A673 (cell line): ENCODE measurements around the gene SRI. TPM values are rescaled to one million over a fixed set of nuclear protein-coding genes. Genes with fewer than 3 reads are reported as not detected.
"Not testable (repeated sequence)": the region's sequence is repeated elsewhere in the genome, so short reads cannot be mapped to it uniquely, and the experiment has no call there.

ENCODE experiments used
- BruUV-seq: library from RNA; stranded (reverse); fragments of 400-500 nt; replicated peaks from 2 replicates; lab custom pipeline; 2021; lab: Mats Ljungman, UMichigan
- CTCF ChIA-PET: fragments of 300-600 bp; sonication (Branson Sonifier 250); formaldehyde crosslinking; loops from one replicate; lab custom pipeline; 2022; ENCODE audit warnings: antibody characterized with exemption; lab: Charles Lee
- POLR2A ChIA-PET: fragments of 300-600 bp; sonication (Branson Sonifier 250); formaldehyde crosslinking; loops from one replicate; lab custom pipeline; 2022; ENCODE audit warnings: antibody characterized with exemption; ENCODE audit not compliant: low non-redundant PET; lab: Charles Lee
- DNase-seq: peaks from one replicate; pipeline ENCODE4 v3.0.0-alpha.2; 2015; ENCODE audit warnings: low spot score
- H3K27ac ChIP-seq: fragments of 200-600 bp; sonication (generic); 2 replicates; pipeline ENCODE4 v1.5.1; 2016; ENCODE audit warnings: mixed run types, low read depth, mild to moderate bottlenecking, mixed read lengths, antibody characterized with exemption, low read length; ENCODE audit not compliant: poor library complexity, severe bottlenecking
- H3K27me3 ChIP-seq: fragments of 200-600 bp; sonication (generic); replicated peaks from 2 replicates; pipeline ENCODE4 v1.6.1; 2017; ENCODE audit warnings: mixed run types, low read depth, mild to moderate bottlenecking, mixed read lengths, antibody characterized with exemption, low read length; ENCODE audit not compliant: insufficient read depth, poor library complexity
- H3K36me3 ChIP-seq: fragments of 200-600 bp; sonication (generic); 2 replicates; pipeline ENCODE4 v1.6.1; 2016; ENCODE audit warnings: mixed run types, mild to moderate bottlenecking, mixed read lengths, antibody characterized with exemption, low read length; ENCODE audit not compliant: insufficient read depth, poor library complexity, severe bottlenecking
- H3K4me1 ChIP-seq: fragments of 200-600 bp; sonication (generic); 2 replicates; pipeline ENCODE4 v1.6.1; 2017; ENCODE audit warnings: mixed run types, mild to moderate bottlenecking, mixed read lengths, antibody characterized with exemption, low read length; ENCODE audit not compliant: insufficient read depth, poor library complexity, severe bottlenecking
- H3K4me3 ChIP-seq: fragments of 200-600 bp; sonication (generic); 2 replicates; pipeline ENCODE4 v1.5.1; 2016; ENCODE audit warnings: low read depth, mixed run types, mild to moderate bottlenecking, mixed read lengths, low read length; ENCODE audit not compliant: poor library complexity, severe bottlenecking
- H3K9me3 ChIP-seq: fragments of 200-600 bp; sonication (generic); 2 replicates; pipeline ENCODE4 v1.6.1; 2016; ENCODE audit warnings: mixed run types, low read depth, mild to moderate bottlenecking, mixed read lengths, antibody characterized with exemption, low read length; ENCODE audit not compliant: poor library complexity, severe bottlenecking
- EZH2 ChIP-seq: fragments of 200-600 bp; sonication (generic); IDR thresholded peaks from 2 replicates; pipeline ENCODE4 v1.6.1; 2017; ENCODE audit warnings: borderline replicate concordance, low read depth, mild to moderate bottlenecking, mixed read lengths, antibody characterized with exemption, low read length; ENCODE audit not compliant: poor library complexity, severe bottlenecking
- intact Hi-C: fragments of 100-400 bp; cut with micrococcal nuclease; formaldehyde crosslinking; loops from one replicate; pipeline ENCODE4 v1.10.0; 2022; ENCODE audit not compliant: unreplicated experiment
- total RNA-seq: library from RNA; stranded (reverse); gene quantifications from 2 replicates; pipeline ENCODE4 v1.2.3, GENCODE V29; 2021
- TF ChIP-seq, protein P1 (sequence below): fragments of 300-800, 200-600 bp; sonication (generic); conservative IDR thresholded peaks from 2 replicates; pipeline ENCODE4 v1.5.1; 2017; ENCODE audit warnings: low read depth, mild to moderate bottlenecking, antibody characterized with exemption, low read length, moderate library complexity, mixed read lengths

SRI gene
- total RNA-seq, 1 experiment from 2014 or later: 87.7 TPM

DNA sequence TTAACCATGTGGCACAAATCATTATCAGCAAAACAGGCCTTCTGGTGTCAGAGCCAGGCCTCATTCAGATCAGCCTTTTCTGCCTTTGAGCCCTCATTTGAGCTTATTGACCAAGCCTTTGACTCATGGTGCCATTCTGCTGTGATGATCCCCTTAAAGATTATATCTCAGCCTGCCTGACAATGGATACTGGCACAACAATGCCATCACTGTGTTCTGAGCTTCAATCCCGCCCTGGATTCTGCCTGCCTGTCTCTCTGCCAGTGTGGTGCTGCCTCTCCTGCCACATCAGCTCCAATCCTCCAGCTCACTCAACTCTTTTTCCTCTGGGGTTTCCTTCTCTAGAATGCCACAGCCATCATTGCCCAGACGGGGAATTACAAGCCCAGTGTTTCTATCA is 52.6 kb downstream of the SRI start:
- intact Hi-C loops: loop anchor here (10.0 kb wide), 1 partner anchor 662 kb away; no protein-coding TSS in a partner anchor
- no peaks in the 10 kb centered on the region for H3K4me1 ChIP-seq
- no peaks in the 10 kb centered on the region for H3K27me3 ChIP-seq
- ChIA-PET CTCF (no interaction called here), POLR2A (no interaction called here)
- no peaks in the 10 kb centered on the region for H3K36me3 ChIP-seq
- no peak for TF ChIP-seq EZH2
- TF ChIP-seq, protein P1, sequence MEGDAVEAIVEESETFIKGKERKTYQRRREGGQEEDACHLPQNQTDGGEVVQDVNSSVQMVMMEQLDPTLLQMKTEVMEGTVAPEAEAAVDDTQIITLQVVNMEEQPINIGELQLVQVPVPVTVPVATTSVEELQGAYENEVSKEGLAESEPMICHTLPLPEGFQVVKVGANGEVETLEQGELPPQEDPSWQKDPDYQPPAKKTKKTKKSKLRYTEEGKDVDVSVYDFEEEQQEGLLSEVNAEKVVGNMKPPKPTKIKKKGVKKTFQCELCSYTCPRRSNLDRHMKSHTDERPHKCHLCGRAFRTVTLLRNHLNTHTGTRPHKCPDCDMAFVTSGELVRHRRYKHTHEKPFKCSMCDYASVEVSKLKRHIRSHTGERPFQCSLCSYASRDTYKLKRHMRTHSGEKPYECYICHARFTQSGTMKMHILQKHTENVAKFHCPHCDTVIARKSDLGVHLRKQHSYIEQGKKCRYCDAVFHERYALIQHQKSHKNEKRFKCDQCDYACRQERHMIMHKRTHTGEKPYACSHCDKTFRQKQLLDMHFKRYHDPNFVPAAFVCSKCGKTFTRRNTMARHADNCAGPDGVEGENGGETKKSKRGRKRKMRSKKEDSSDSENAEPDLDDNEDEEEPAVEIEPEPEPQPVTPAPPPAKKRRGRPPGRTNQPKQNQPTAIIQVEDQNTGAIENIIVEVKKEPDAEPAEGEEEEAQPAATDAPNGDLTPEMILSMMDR: no peak
- H3K9me3 ChIP-seq: no peaks in the 10 kb centered on the region
- no peak overlapping the region for H3K4me3 ChIP-seq
- no TSS peak for BruUV-seq
- no peak for DNase-seq
- no peak overlapping the region for H3K27ac ChIP-seq

DNA sequence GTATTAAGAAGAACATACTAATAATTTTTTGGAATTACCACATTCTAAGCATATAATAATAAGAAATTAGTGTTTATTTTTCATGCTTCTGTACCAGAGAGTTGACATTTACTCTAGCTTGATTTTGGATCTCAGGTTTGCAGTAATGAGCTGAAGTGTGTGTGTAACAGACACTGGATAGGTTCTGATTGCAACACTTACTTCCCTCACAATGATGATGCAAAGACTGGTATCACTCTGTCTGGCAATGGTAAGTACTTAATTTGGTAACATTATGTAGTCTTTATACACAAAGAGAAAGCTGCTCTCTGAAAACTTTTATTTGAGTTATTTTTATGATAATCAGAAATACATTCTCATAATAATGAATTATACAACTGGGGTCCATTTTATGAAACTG is 54.1 kb downstream of the SRI start:
- ChIA-PET CTCF (no interaction called here), POLR2A (no interaction called here)
- no peak overlapping the region for H3K4me3 ChIP-seq
- no peaks in the 10 kb centered on the region for H3K27me3 ChIP-seq
- H3K27ac ChIP-seq: no peak overlapping the region
- no peak for TF ChIP-seq EZH2
- TF ChIP-seq, protein P1: no peak
- H3K4me1 ChIP-seq: no peaks in the 10 kb centered on the region
- H3K9me3 ChIP-seq: no peaks in the 10 kb centered on the region
- no peak for DNase-seq
- H3K36me3 ChIP-seq: no peaks in the 10 kb centered on the region
- BruUV-seq: no TSS peak
- intact Hi-C loops: loop anchor here (10.0 kb wide), 1 partner anchor 661 kb away; no protein-coding TSS in a partner anchor

DNA sequence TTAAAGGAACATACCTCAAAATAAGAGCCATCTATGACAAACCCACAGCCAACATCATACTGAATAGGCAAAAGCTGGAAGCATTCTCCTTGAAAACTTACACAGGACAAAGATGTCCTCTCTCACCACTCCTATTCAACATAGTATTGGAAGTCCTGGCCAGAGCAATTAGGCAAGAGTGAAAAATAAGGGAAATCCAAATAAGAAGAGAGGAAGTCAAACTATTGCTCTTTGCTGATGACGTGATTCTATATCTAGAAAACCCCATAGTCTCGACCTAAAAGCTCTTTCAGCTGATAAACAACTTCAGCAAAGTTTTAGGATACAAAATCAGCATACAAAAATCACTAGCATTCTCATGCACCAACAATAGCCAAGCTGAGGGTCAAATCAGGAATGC is 60.1 kb downstream of the SRI start:
- H3K27ac ChIP-seq, H3K9me3 ChIP-seq, POLR2A ChIA-PET, H3K36me3 ChIP-seq, CTCF ChIA-PET, H3K27me3 ChIP-seq, H3K4me1 ChIP-seq, H3K4me3 ChIP-seq, BruUV-seq, DNase-seq: not testable (repeated sequence)
- intact Hi-C loops: loop anchor here (10.0 kb wide), 1 partner anchor 655 kb away; no protein-coding TSS in a partner anchor

DNA sequence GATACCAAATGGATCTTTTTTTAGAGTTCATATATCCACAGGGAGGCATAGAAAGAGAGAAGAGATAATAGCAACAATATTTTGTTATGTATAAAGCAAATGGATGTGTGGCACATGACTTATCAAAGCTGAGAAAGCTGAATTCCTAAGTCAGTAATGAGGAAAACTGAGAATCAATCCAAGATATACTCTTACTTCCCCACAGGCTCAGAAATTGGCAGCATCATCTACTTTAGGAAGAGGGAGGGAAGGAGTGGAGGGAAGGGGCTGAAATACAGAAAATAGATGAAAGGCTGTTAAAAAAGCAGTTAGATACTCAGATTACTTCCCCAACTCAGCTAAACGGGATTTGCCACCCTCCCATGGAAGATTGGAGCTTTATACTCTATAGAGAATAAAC is 63.5 kb downstream of the SRI start:
- intact Hi-C loops: no loop called here
- no TSS peak for BruUV-seq

More for the DNA sequence above, 63.5 kb downstream of the SRI start:
- H3K9me3 ChIP-seq: no peaks in the 10 kb centered on the region
- ChIA-PET CTCF (no interaction called here), POLR2A (no interaction called here)
- H3K27me3 ChIP-seq: no peaks in the 10 kb centered on the region
- TF ChIP-seq, protein P1: no peak
- TF ChIP-seq EZH2: no peak
- H3K4me3 ChIP-seq: no peak overlapping the region
- no peaks in the 10 kb centered on the region for H3K36me3 ChIP-seq
- no peaks in the 10 kb centered on the region for H3K4me1 ChIP-seq
- DNase-seq: no peak
- no peak overlapping the region for H3K27ac ChIP-seq
